Stimulated activated CD8-positive, alpha-beta memory T cell treated with anti-CD3 and anti-CD28 coated beads, Interleukin-7, amount 100 ng/mL, for 4 hours (primary cell): Measurements from ENCODE around the gene BLM.

ENCODE experiments used
- DNase-seq, 2 donors: peaks; one replicate each; pipeline ENCODE4 v3.0.0-alpha.2; 2020; ENCODE audit warnings: low read depth in 2 of 2

The BLM gene

GRCh38 chr15:90851114-90851513 lies 134.0 kb downstream of the BLM start:
- DNase-seq: peak in 1 of 2 donors; percentile 38

- DNase-seq: no peak
Observed at GRCh38 chr15:90851940-90852339, 134.8 kb downstream of the BLM start.

DNA sequence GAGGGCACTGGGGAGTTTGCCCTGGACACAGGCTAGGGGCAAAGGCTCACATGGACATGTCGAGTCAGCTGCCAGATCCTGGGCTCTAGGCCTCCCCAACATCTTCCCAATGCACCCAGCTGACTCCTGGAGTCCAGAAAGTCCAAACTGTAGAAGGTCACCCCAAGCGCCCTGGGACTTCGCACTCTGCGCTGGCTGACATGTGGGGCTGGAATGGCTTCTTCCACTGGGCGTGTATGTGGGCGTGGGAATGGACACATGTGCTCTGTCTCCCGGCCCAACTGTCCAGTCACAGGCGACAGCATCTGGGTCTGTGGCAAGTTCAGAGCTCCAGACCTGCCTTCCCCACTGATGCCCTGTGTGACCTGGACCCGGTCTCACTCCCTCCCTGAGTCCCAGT lies 138.0 kb downstream of the BLM start:
- no peak for DNase-seq

DNA sequence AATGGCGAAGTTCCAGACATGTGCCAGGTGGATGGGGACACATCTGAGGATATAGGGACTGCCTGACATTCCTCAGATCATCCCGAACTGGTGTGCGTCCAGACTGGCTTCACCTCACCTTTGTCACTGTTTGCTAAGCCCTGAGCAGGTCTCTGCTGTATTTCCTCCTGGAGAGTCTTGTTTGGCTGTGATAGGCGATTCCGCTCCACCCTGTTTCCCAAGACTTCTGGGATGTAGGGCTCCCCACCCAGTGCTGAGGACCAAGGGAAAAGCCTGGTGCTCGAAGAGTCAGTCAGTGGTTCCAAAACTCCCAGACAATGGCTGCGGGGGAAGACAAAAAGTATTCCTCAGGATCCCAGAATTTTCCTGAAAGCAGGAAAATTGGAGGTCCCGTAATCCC lies 140.2 kb downstream of the BLM start:
- no peak for DNase-seq

DNA sequence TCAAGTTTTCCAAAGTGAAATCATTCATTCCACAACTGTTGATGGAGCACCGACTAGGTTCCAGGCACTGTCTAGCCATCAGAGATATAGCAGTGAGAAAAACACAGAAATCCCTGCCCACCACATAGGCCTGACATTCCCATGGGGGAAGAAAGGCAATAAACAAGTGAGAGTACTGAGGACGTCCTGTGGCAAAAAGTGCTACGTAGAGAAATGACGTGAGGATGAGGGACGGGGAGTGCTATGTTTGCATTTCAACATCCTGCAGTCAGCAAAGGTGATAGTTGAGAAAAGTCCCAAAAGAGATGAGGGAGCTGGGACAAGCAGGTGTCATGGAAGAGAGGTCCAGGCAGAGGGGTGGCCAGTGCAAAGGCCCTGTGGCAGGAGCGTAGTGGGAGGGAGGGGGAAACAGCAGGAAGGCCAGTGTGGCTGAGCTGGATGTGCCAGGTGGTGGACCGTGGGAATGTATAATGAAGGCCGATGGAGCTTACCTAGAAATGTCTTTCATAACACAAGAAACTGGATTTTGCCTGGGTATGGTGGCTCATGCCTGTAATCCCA lies 140.8 kb downstream of the BLM start:
- no peak for DNase-seq

DNA sequence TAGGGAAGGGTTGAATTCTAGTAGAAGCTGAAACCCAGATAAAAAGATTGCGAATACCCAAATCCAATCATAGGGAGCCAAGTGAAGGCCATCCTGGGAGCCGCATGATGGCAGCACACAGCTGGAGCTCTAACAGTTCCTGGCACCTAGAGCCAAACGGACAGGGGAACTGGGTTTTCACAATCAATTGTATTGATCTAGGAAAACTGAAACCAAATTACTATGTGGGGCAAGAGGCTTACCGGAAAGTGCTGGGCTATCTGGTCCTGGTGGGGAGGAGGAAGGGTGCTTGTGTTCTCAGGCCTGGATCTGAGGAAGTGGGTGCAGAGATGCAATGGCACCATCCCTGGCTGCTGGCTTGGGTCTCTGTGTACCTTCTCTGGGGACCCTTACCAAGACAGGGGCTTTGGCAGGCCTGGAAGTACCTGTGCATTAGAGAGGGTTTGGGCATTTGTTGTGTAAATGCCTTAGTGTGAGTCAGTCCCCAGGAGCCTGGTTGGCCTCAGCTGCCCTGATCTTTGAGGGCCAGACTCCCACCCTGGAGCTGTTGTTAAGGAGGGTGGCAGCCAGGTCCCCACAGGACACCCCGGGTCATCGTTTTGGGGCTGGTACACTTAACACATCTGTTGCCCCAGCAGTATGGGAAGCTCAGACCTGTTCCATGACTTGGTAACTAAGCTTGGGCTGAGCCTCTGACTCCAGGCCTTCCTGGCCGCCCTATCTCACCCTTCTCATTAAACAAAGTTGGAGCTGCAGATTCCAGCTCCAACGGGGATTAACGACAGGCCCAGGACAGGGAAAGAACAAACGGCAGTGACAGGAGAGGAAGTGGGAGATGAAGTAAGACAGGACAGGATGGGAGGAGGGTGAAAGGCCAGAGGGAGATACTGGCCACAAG lies 142.3 kb downstream of the BLM start:
- DNase-seq: no peak

- DNase-seq: no peak
Observed at GRCh38 chr15:90860450-90860849, 143.3 kb downstream of the BLM start.

GRCh38 chr15:90860942-90861675 lies 144.0 kb downstream of the BLM start:
- DNase-seq: no peak

GRCh38 chr15:90862487-90862886 lies 145.3 kb downstream of the BLM start:
- no peak for DNase-seq

GRCh38 chr15:90862964-90863778 lies 146.0 kb downstream of the BLM start:
- no peak for DNase-seq

GRCh38 chr15:90863987-90864386 lies 146.8 kb downstream of the BLM start:
- no peak for DNase-seq

DNA sequence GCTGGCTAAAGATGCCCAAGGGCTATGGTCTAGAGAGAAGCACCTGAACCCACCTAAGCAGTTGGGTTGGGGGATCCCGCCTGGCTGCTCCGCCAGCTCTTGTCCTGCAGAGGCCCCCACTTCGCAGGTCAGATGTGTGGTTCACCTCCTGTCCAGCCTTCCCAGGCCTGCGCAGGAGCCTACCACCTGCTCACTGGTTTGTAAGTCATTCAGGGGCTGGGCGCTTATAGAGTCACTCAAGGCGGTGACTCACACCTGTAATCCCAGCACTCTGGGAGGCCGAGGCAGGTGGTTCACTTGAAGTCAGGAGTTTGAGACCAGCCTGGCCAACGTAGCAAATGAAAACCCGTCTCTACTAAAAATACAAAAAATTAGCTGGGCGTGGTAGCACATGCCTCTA lies 147.4 kb downstream of the BLM start:
- no peak for DNase-seq

DNA sequence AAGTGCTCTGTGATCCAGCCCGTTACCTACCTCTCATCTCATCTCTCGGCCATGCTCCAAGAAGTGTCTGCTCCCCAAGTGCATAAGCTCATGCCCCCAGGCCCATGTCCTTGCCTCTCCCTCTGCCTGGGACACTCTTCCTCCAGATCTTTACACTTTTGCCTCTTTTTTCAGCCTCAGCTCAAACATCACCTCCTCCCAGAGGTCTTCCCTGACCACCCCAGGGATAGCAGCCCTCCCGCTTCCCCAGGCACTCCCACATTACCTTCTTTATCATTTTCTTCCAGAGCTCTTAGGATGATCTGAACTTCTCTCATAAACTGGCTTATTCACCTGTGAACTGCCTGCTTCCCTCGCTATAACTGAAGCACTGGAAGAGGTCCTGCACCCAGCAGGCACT lies 148.6 kb downstream of the BLM start:
- no peak for DNase-seq
